GM23248 (cell line): Measurements from ENCODE around the gene PLOD1.

Experiments
- EZH2 ChIP-seq: fragments of 200-600 bp; sonication (generic); IDR thresholded peaks from 2 replicates; pipeline ENCODE4 v1.6.1; 2018; ENCODE audit warnings: antibody characterized with exemption, mild to moderate bottlenecking; ENCODE audit not compliant: insufficient read depth, poor library complexity, severe bottlenecking
- EZH2phosphoT487 ChIP-seq: fragments of 200-600 bp; sonication (generic); IDR thresholded peaks from 2 replicates; pipeline ENCODE4 v1.6.1; 2018; ENCODE audit warnings: antibody characterized with exemption, moderate library complexity, mild to moderate bottlenecking, low read depth; ENCODE audit not compliant: insufficient read depth

- no peak for TF ChIP-seq EZH2
- TF ChIP-seq EZH2phosphoT487, result no peak
Measured at GRCh38 chr1:11906870-11907269, 27.6 kb upstream of the PLOD1 start.
